Measurements from ENCODE around the gene DHRS4L2.
"Not testable (repeated sequence)": the region's sequence is repeated elsewhere in the genome, so short reads cannot be mapped to it uniquely, and the experiment has no call there.

The DHRS4L2 gene

GRCh38 chr14:23988607-23989363 is at the start of gene DHRS4L2:
Gene DHRS4L2 (plus strand): TSS chr14:23988929. CDS start chr14:23988948, 19 bp downstream.
- DNase-seq, result not testable (repeated sequence)

GRCh38 chr14:23939607-23940326 is 49.0 kb upstream of the DHRS4L2 start:
- DNase-seq, result no peak

- no peak for DNase-seq
These were observed 47.5 kb upstream of the DHRS4L2 start for GRCh38 chr14:23941230-23941629.

GRCh38 chr14:23941669-23942068 is 47.1 kb upstream of the DHRS4L2 start:
- no peak for DNase-seq

GRCh38 chr14:23942587-23942986 is 46.1 kb upstream of the DHRS4L2 start:
- no peak for DNase-seq

- DNase-seq, result not testable (repeated sequence)
These were observed 39.7 kb upstream of the DHRS4L2 start for GRCh38 chr14:23949069-23949468.

GRCh38 chr14:23950411-23951135 is 38.2 kb upstream of the DHRS4L2 start:
- no peak for DNase-seq

GRCh38 chr14:23951136-23951466 is 37.6 kb upstream of the DHRS4L2 start:
- DNase-seq, result not testable (repeated sequence)

GRCh38 chr14:23951590-23952201 is 37.0 kb upstream of the DHRS4L2 start:
- no peak for DNase-seq

- DNase-seq, result not testable (repeated sequence)
These were observed 35.6 kb upstream of the DHRS4L2 start for GRCh38 chr14:23953116-23953463.

- peak; percentile 68 for DNase-seq
These were observed 35.1 kb upstream of the DHRS4L2 start, which contains the start of gene DHRS4 for GRCh38 chr14:23953464-23954278. Gene DHRS4 (plus strand): TSS chr14:23953770. CDS start chr14:23953789, 19 bp downstream.

- DNase-seq, result not testable (repeated sequence)
These were observed 34.5 kb upstream of the DHRS4L2 start for GRCh38 chr14:23954279-23954614.

GRCh38 chr14:23954965-23955364 is 33.8 kb upstream of the DHRS4L2 start:
- not testable (repeated sequence) for DNase-seq

- not testable (repeated sequence) for DNase-seq
These were observed 32.9 kb upstream of the DHRS4L2 start for GRCh38 chr14:23955811-23956210.

- DNase-seq, result not testable (repeated sequence)
These were observed 30.7 kb upstream of the DHRS4L2 start for GRCh38 chr14:23957913-23958569.

GRCh38 chr14:23960899-23961298 is 27.8 kb upstream of the DHRS4L2 start:
- not testable (repeated sequence) for DNase-seq

GRCh38 chr14:23961704-23962103 is 27.0 kb upstream of the DHRS4L2 start:
- DNase-seq, result not testable (repeated sequence)

- not testable (repeated sequence) for DNase-seq
These were observed 19.6 kb upstream of the DHRS4L2 start for GRCh38 chr14:23969130-23969480.

- DNase-seq, result not testable (repeated sequence)
These were observed 19.0 kb upstream of the DHRS4L2 start for GRCh38 chr14:23969481-23970282.

- not testable (repeated sequence) for DNase-seq
These were observed 18.5 kb upstream of the DHRS4L2 start for GRCh38 chr14:23970283-23970659.

- DNase-seq, result not testable (repeated sequence)
These were observed 15.6 kb upstream of the DHRS4L2 start for GRCh38 chr14:23973178-23973577.

All from NCI-H748 treated with DMSO at 0.1 percent for 48 hours (cell line).